Tibial nerve (tissue), 4 donors: Measurements from ENCODE around the gene GUCY1A1.

Source experiments
- EP300 ChIP-seq, 2 donors: sonication (generic); formaldehyde crosslinking; IDR thresholded peaks; one replicate each; pipeline ENCODE4 v1.6.1; 2017; ENCODE audit warnings: antibody characterized with exemption in 2 of 2, mild to moderate bottlenecking in 1 of 2
- POLR2A ChIP-seq, 2 donors: fragments of 450-650 bp; IDR thresholded peaks; one replicate each; pipeline ENCODE4 v1.6.1; 2017; ENCODE audit warnings: antibody characterized with exemption in 2 of 2, mild to moderate bottlenecking in 2 of 2, moderate library complexity in 2 of 2
- TF ChIP-seq, protein P1 (sequence below), 5 experiments: fragments of 200-600 bp in 3 of 5; fragments of 450-650 bp in 2 of 5; sonication (generic) in 3 of 5; IDR thresholded peaks; one replicate each; pipeline ENCODE4 v1.5.1; 2016 to 2019; ENCODE audit warnings: antibody characterized with exemption in 5 of 5, mild to moderate bottlenecking in 3 of 5, moderate library complexity in 2 of 5

DNA sequence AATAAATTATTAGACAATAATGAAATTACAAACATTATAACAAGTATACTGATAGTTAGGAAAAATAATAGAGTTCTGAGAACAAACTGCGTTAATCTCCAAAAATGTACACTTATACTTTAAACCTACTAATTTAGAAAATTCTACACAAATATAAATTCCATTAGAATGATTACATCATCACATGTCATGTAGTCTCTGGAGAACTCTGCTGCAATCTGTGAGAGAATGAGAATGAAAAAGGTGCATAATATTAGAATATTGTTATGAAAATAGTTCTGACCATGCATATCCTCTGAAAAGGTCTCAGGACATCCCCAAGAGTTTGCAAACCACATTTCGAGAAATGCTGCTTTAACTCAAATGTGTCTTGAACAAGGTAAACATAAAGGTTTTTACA is 11.4 kb downstream of the GUCY1A1 start:
- TF ChIP-seq, protein P1, sequence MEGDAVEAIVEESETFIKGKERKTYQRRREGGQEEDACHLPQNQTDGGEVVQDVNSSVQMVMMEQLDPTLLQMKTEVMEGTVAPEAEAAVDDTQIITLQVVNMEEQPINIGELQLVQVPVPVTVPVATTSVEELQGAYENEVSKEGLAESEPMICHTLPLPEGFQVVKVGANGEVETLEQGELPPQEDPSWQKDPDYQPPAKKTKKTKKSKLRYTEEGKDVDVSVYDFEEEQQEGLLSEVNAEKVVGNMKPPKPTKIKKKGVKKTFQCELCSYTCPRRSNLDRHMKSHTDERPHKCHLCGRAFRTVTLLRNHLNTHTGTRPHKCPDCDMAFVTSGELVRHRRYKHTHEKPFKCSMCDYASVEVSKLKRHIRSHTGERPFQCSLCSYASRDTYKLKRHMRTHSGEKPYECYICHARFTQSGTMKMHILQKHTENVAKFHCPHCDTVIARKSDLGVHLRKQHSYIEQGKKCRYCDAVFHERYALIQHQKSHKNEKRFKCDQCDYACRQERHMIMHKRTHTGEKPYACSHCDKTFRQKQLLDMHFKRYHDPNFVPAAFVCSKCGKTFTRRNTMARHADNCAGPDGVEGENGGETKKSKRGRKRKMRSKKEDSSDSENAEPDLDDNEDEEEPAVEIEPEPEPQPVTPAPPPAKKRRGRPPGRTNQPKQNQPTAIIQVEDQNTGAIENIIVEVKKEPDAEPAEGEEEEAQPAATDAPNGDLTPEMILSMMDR (IDR thresholded peaks at IDR 0.05) = no peak
- TF ChIP-seq POLR2A (IDR thresholded peaks at IDR 0.05) (no peak), EP300 (IDR thresholded peaks at IDR 0.05) (no peak)
